ENCODE measurements around the gene NEK1. TPM values are rescaled to one million over a fixed set of nuclear protein-coding genes. Genes with fewer than 3 reads are reported as not detected.

NEK1 gene
- total and polyA plus RNA-seq, 2 of the 8 experiments (the other 6 are each of a cell fraction or from before 2014, with no cell fraction given): 3.9 to 11.7 TPM

GRCh38 chr4:169619958-169620879, 7.8 kb upstream of the NEK1 start, which contains the start of gene CLCN3 (continued):
- TF ChIP-seq SIN3A (conservative IDR thresholded peaks at IDR 0.05 in 1 of 2, IDR thresholded peaks at IDR 0.05 in 1 of 2; ENCODE audit: low read depth in 1 of 2, low read length in 2 of 2) (peak in 1 of 2 experiments; percentile 90; a peak in 3 of 4 replicates), YY1 (IDR thresholded peaks at IDR 0.05; ENCODE audit: low read depth, low read length) (no peak), FOSL1 (IDR thresholded peaks at IDR 0.05; ENCODE audit: insufficient read depth, low read depth, low read length) (no peak), EGR1 (IDR thresholded peaks at IDR 0.05; ENCODE audit: borderline replicate concordance, low read depth, low read length) (no peak; the same call in 1 of the 2 replicates), CTCF (IDR thresholded peaks at IDR 0.05; ENCODE audit: control extremely low read depth in 1 of 3, insufficient read depth in 1 of 3, low read depth in 1 of 3, low read length in 3 of 3) (no peak; a peak in 1 of 4 replicates), SIX5 (IDR thresholded peaks at IDR 0.05; ENCODE audit: low read depth, low read length) (no peak), RXRA (IDR thresholded peaks at IDR 0.05; ENCODE audit: insufficient read depth, low read depth, low read length) (no peak), KDM1A (IDR thresholded peaks at IDR 0.05; ENCODE audit: borderline replicate concordance, low read length) (no peak), RFX5 (IDR thresholded peaks at IDR 0.05; ENCODE audit: borderline replicate concordance, low read depth, low read length) (no peak), EP300 (IDR thresholded peaks at IDR 0.05; ENCODE audit: borderline replicate concordance in 1 of 2, low read depth in 2 of 2, low read length in 2 of 2) (no peak), TEAD4 (IDR thresholded peaks at IDR 0.05; ENCODE audit: low read depth, low read length) (no peak), SP1 (IDR thresholded peaks at IDR 0.05; ENCODE audit: low read depth, low read length) (no peak), CBX5 (IDR thresholded peaks at IDR 0.05; ENCODE audit: low read depth, low read length) (no peak), CBX8 (IDR thresholded peaks at IDR 0.05; ENCODE audit: borderline replicate concordance, low read depth, low read length) (no peak), SIRT6 (IDR thresholded peaks at IDR 0.05; ENCODE audit: low read length) (no peak), CREB1 (IDR thresholded peaks at IDR 0.05) (peak; percentile 96), JUND (IDR thresholded peaks at IDR 0.05; ENCODE audit: low read length) (peak; percentile 75), EZH2 (IDR thresholded peaks at IDR 0.05; ENCODE audit: low read depth, low read length, severe bottlenecking) (no peak), PHF8 (conservative IDR thresholded peaks at IDR 0.05; ENCODE audit: low read depth, low read length) (peak; percentile 84), CHD1 (IDR thresholded peaks at IDR 0.05; ENCODE audit: low read depth, low read length) (peak; percentile 40; the same call in 1 of the 2 replicates), TBP (IDR thresholded peaks at IDR 0.05; ENCODE audit: low read depth, low read length) (peak; percentile 73), TAF1 (IDR thresholded peaks at IDR 0.05; ENCODE audit: low read depth, low read length) (peak; percentile 89)
